ENCODE measurements around the gene TRAPPC2.

DNA sequence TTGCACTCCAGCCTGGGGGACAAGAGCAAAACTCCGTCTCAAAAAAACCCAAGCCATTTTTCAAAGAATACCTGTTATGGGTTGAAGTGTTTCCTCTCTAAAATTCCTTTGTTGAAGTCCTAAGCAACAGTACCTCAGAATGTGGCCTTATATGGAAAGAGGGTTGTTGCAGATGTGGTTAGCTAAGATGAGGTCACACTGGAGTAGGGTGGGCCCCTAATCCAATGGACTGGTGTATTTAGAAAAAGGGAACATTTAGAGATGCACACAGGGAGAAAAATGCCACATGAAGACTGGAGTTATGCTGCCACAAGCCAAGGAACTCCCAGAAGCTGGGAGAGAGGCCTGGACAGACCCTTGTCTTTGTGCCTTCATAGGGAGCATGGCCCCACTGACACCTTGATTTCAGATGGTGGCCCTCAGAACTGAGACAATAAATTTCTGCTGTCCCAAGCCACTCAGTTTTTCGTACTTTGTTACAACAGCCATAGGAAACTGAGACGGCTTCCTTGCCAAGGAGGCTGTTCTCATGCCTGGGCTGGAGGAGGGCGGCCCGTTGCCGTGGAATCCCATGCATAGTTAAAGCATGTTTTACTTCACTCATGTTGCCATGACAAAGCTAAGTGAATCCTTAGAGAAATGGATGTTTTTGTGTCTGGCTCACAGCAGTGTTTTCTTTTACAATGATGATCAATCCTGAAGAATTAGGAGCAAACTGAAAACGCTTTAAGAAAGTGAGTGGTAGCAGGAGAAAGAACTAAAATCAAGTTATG lies 16.5 kb downstream of the TRAPPC2 start:
- TF ChIP-seq, protein P1, sequence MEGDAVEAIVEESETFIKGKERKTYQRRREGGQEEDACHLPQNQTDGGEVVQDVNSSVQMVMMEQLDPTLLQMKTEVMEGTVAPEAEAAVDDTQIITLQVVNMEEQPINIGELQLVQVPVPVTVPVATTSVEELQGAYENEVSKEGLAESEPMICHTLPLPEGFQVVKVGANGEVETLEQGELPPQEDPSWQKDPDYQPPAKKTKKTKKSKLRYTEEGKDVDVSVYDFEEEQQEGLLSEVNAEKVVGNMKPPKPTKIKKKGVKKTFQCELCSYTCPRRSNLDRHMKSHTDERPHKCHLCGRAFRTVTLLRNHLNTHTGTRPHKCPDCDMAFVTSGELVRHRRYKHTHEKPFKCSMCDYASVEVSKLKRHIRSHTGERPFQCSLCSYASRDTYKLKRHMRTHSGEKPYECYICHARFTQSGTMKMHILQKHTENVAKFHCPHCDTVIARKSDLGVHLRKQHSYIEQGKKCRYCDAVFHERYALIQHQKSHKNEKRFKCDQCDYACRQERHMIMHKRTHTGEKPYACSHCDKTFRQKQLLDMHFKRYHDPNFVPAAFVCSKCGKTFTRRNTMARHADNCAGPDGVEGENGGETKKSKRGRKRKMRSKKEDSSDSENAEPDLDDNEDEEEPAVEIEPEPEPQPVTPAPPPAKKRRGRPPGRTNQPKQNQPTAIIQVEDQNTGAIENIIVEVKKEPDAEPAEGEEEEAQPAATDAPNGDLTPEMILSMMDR (IDR thresholded peaks at IDR 0.05) = no peak
- TF ChIP-seq POLR2A (IDR thresholded peaks at IDR 0.05) = no peak

Measured in adrenal gland (tissue), 5 donors.